ENCODE measurements around the gene TBL1X.

TBL1X gene

GRCh38 chrX:9538544-9539045, 73.7 kb downstream of the TBL1X start:
- no peak for ATAC-seq

- ATAC-seq: peak in 1 of 2 donors; percentile 27
These were observed 74.9 kb downstream of the TBL1X start for GRCh38 chrX:9539605-9540387.

- ATAC-seq: no peak
These were observed 77.4 kb downstream of the TBL1X start for GRCh38 chrX:9542106-9542760.

- no peak for ATAC-seq
These were observed 77.9 kb downstream of the TBL1X start for GRCh38 chrX:9542761-9543111.

GRCh38 chrX:9555354-9555753, 90.5 kb downstream of the TBL1X start:
- ATAC-seq: no peak

GRCh38 chrX:9557091-9557490, 92.2 kb downstream of the TBL1X start:
- no peak for ATAC-seq

GRCh38 chrX:9557521-9557920, 92.7 kb downstream of the TBL1X start:
- ATAC-seq: no peak

- ATAC-seq: no peak
These were observed 93.8 kb downstream of the TBL1X start for GRCh38 chrX:9558615-9559014.

GRCh38 chrX:9560219-9560618, 95.4 kb downstream of the TBL1X start:
- no peak for ATAC-seq

- ATAC-seq: no peak
These were observed 96.3 kb downstream of the TBL1X start for GRCh38 chrX:9561199-9561598.

GRCh38 chrX:9562851-9563250, 98.0 kb downstream of the TBL1X start:
- no peak for ATAC-seq

GRCh38 chrX:9566150-9566621, 101.3 kb downstream of the TBL1X start:
- ATAC-seq: no peak

- ATAC-seq: no peak
These were observed 105.0 kb downstream of the TBL1X start for GRCh38 chrX:9569876-9570301.

- ATAC-seq: no peak
These were observed 108.6 kb downstream of the TBL1X start for GRCh38 chrX:9573282-9574106.

GRCh38 chrX:9576059-9576458, 111.2 kb downstream of the TBL1X start:
- ATAC-seq: no peak

- ATAC-seq: no peak
These were observed 112.7 kb downstream of the TBL1X start for GRCh38 chrX:9577555-9577954.

- ATAC-seq: no peak
These were observed 113.4 kb downstream of the TBL1X start for GRCh38 chrX:9578083-9578779.

- ATAC-seq: no peak
These were observed 117.0 kb downstream of the TBL1X start for GRCh38 chrX:9581771-9582385.

- no peak for ATAC-seq
These were observed 118.1 kb downstream of the TBL1X start for GRCh38 chrX:9582956-9583355.

GRCh38 chrX:9586992-9587392, 122.1 kb downstream of the TBL1X start:
- ATAC-seq: no peak

- no peak for ATAC-seq
These were observed 122.8 kb downstream of the TBL1X start for GRCh38 chrX:9587642-9588041.

- ATAC-seq: no peak
These were observed 126.6 kb downstream of the TBL1X start for GRCh38 chrX:9591496-9591895.
